ENCODE measurements around the gene LRRC73. TPM values are rescaled to one million over a fixed set of nuclear protein-coding genes. Genes with fewer than 3 reads are reported as not detected.
"Not testable (repeated sequence)": the region's sequence is repeated elsewhere in the genome, so short reads cannot be mapped to it uniquely, and the experiment has no call there.

Gene LRRC73
- total RNA-seq, 4 donors from 2014 or later = 0.36 to 0.53 (median 0.44) TPM; not detected in 1

DNA sequence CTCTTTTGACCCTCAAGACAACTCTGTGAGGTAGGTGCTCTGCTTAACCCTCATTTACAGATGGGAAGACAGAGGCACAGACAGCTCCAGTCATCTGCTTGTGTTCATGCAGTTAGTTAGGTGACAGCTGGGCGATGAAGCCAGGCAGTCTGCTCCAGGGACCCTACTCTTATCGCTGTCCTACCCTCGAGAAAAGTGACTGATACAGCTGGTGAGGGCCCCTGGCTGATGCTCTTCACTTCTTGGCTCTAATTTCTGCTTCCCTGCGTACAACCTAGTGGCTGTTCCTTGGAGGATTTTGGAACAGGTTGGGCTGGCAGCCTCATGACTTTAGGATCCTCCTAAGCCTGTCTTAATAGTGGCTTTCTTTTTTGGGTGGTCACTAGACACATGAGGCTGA, 41.9 kb downstream of the LRRC73 start:
- 67 to 81% methylated on average over 4 of the region's 4 CpGs for WGBS, 2 donors
- DNase-seq (ENCODE audit: low spot score in 2 of 2) = no peak
- TF ChIP-seq POLR2A (IDR thresholded peaks at IDR 0.05) = no peak
- TF ChIP-seq, protein P1, sequence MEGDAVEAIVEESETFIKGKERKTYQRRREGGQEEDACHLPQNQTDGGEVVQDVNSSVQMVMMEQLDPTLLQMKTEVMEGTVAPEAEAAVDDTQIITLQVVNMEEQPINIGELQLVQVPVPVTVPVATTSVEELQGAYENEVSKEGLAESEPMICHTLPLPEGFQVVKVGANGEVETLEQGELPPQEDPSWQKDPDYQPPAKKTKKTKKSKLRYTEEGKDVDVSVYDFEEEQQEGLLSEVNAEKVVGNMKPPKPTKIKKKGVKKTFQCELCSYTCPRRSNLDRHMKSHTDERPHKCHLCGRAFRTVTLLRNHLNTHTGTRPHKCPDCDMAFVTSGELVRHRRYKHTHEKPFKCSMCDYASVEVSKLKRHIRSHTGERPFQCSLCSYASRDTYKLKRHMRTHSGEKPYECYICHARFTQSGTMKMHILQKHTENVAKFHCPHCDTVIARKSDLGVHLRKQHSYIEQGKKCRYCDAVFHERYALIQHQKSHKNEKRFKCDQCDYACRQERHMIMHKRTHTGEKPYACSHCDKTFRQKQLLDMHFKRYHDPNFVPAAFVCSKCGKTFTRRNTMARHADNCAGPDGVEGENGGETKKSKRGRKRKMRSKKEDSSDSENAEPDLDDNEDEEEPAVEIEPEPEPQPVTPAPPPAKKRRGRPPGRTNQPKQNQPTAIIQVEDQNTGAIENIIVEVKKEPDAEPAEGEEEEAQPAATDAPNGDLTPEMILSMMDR (IDR thresholded peaks at IDR 0.05) = no peak
- H3K4me3 ChIP-seq (ENCODE audit: low read depth, poor library complexity, severe bottlenecking) = no peak overlapping the region
- intact Hi-C loops (cut with DNase I; ENCODE audit: low total_unique reads) = no loop called here

DNA sequence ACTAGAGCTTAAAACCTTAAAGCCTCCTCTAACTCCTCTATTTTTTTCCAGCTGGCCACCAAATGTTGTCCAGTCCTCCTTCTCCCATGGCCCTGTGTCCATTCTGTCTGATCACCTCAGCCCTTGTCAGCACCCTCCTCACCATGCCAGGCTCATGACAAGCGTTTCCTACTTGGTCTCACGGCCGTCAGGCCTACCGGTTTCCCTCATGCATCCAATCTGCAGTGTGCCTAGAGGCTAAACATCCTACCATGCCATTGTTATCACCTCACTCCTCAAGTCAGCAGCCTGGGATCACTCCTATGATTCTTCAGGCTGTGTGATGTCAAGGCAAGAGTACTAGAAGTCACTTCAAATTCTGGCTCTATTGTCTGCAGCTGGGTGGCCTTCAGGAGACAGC, 42.4 kb downstream of the LRRC73 start:
- H3K4me3 ChIP-seq (ENCODE audit: low read depth, poor library complexity, severe bottlenecking) = no peak overlapping the region
- 83 to 91% methylated on average over 4 of the region's 4 CpGs for WGBS, 2 donors
- no peak for TF ChIP-seq POLR2A (IDR thresholded peaks at IDR 0.05)
- TF ChIP-seq, protein P1 (IDR thresholded peaks at IDR 0.05) = no peak
- DNase-seq (ENCODE audit: low spot score in 2 of 2) = no peak
- intact Hi-C loops (cut with DNase I; ENCODE audit: low total_unique reads) = no loop called here

DNA sequence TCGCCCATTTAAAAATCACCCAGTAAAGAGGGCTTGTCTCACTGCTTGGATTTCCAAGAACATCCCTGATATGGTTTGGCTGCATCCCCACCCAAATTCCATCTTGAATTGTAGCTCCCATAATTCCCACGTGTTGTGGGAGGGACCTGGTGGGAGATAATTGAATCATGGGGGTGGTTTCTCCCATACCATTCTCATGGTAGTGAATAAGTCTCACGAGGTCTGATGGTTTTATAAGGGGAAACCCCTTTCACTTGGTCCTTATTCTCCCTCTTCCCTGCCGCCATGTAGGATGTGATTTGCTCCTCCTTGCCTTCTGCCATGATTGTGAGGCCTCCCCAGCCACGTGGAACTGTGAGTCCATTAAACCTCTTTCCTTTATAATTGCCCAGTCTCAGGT, 42.9 kb downstream of the LRRC73 start:
- H3K4me3 ChIP-seq (ENCODE audit: low read depth, poor library complexity, severe bottlenecking); intact Hi-C loops (cut with DNase I; ENCODE audit: low total_unique reads); DNase-seq (ENCODE audit: low spot score in 2 of 2): not testable (repeated sequence)
- 62 to 68% methylated on average over 5 of the region's 5 CpGs for WGBS, 2 donors

DNA sequence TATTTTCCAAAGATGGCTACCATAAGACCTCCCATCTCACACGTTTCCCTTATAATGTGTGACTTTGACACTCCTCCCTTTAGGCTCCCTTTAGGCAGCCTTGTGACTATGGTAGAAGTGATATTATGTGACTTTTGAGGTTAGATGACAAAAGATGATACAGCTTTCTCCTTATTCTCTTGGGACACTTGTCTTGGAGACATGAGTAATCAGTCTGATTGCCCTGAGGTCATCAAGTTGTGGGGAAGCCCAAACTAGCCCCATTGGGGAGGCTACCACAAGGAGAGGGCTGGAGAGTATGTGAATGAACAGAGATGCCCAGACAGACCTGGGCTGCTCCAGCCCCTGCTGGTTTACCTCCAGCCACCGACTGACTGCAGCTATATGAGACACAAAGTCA, 44.2 kb downstream of the LRRC73 start:
- 55% methylated on average over 2 of the region's 2 CpGs for WGBS, 2 donors
- intact Hi-C loops (cut with DNase I; ENCODE audit: low total_unique reads) = no loop called here
- DNase-seq (ENCODE audit: low spot score in 2 of 2) = no peak
- H3K4me3 ChIP-seq (ENCODE audit: low read depth, poor library complexity, severe bottlenecking) = no peak overlapping the region
- TF ChIP-seq POLR2A (IDR thresholded peaks at IDR 0.05) = no peak
- TF ChIP-seq, protein P1 (IDR thresholded peaks at IDR 0.05) = no peak

DNA sequence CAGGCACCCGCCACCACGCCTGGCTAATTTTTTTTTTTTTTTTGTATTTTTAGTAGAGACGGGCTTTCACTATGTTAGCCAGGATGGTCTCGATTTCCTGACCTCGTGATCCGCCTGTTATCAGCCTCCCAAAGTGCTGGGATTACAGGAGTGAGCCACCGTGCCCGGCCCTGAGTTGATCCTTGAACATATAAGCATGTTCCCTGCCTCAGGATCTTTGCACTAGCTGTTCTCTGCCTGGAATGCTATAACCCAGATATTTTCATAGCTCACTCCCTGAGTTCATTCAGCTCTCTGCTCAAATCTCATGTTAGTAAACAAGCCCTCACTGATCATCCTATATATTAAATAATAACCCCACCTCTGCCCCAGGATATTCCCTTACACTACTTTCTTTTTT, 45.8 kb downstream of the LRRC73 start:
- intact Hi-C loops (cut with DNase I; ENCODE audit: low total_unique reads) = no loop called here
- TF ChIP-seq, protein P1 (IDR thresholded peaks at IDR 0.05) = no peak
- no peak for TF ChIP-seq POLR2A (IDR thresholded peaks at IDR 0.05)
- H3K4me3 ChIP-seq (ENCODE audit: low read depth, poor library complexity, severe bottlenecking) = no peak overlapping the region
- DNase-seq (ENCODE audit: low spot score in 2 of 2) = no peak
- 85 to 92% methylated on average over 8 of the region's 8 CpGs for WGBS, 2 donors

DNA sequence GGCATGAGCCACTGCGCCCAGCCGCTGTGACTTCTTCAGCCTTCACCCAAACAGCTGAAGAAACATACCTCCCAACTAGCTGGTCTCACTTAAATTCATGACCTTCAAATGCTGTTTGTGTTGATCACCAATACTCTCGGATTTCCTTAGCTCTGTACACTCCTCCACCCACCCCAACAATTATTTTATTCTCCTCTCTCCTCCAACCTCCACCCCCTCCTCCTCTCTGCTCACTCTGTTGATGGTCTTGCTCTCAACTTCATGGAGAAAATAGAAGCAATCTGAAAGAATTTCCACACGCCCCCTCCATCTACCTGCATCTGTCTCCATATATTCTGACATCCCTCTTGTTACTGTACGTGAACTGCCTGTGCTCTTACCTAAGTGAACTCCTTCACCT, 48.2 kb downstream of the LRRC73 start:
- H3K4me3 ChIP-seq (ENCODE audit: low read depth, poor library complexity, severe bottlenecking) = no peak overlapping the region
- DNase-seq (ENCODE audit: low spot score in 2 of 2) = no peak
- TF ChIP-seq POLR2A (IDR thresholded peaks at IDR 0.05) = no peak
- TF ChIP-seq, protein P1 (IDR thresholded peaks at IDR 0.05) = no peak
- 76 to 79% methylated on average over 5 of the region's 5 CpGs for WGBS, 2 donors
- intact Hi-C loops (cut with DNase I; ENCODE audit: low total_unique reads) = no loop called here
